ENCODE data around the gene VSTM1.

- TF ChIP-seq EP300 (IDR thresholded peaks at IDR 0.05) (no peak), POLR2AphosphoS5 (IDR thresholded peaks at IDR 0.05) (no peak), CTCF (IDR thresholded peaks at IDR 0.05) (no peak), POLR2A (IDR thresholded peaks at IDR 0.05) (no peak)
These were observed 11.2 kb upstream of the VSTM1 start for GRCh38 chr19:54074851-54075250.

All from gastroesophageal sphincter (tissue), 3 donors.